Left lung (tissue), 10 donors: ENCODE data around the gene GPC3. TPM values are rescaled to one million over a fixed set of nuclear protein-coding genes. Genes with fewer than 3 reads are reported as not detected.
A peak's percentile ranks its signal among the peaks of the same experiment; 100 is the strongest.

ENCODE experiments used
- ATAC-seq: fragments of 200-7000 bp; cut with Tn5 transposase; one replicate; pipeline ENCODE4 v1.9.1; 2020; ENCODE audit warnings: moderate library complexity
- DNase-seq, 4 donors: peaks; one replicate each; pipeline ENCODE4 v3.0.0-alpha.2; 2013 to 2020
- H3K27ac ChIP-seq, 2 donors: fragments of 200-600 bp; sonication (generic) in 1 of 2; one replicate each; pipeline versions ENCODE4 v1.5.0 to v1.8.0; 2020 to 2021
- H3K27me3 ChIP-seq, 2 donors: fragments of 200-600 bp; sonication (generic) in 1 of 2; one replicate each; pipeline versions ENCODE4 v1.5.0 to v1.8.0; 2020 to 2021
- H3K36me3 ChIP-seq, 2 donors: fragments of 200-600 bp; sonication (generic) in 1 of 2; one replicate each; pipeline versions ENCODE4 v1.5.0 to v1.8.0; 2020 to 2021
- H3K4me1 ChIP-seq, 2 donors: fragments of 200-600 bp; one replicate each; pipeline ENCODE4 v1.8.0; 2021
- H3K4me3 ChIP-seq, 2 donors: fragments of 200-600 bp; sonication (generic) in 1 of 2; one replicate each; pipeline versions ENCODE4 v1.5.0 to v1.8.0; 2020 to 2021; ENCODE audit warnings: mild to moderate bottlenecking in 1 of 2
- H3K9me3 ChIP-seq, 2 donors: fragments of 200-600 bp; sonication (generic) in 1 of 2; one replicate each; pipeline versions ENCODE4 v1.5.0 to v1.8.0; 2020 to 2021
- CTCF ChIP-seq, 2 donors: fragments of 200-600 bp; sonication (generic) in 1 of 2; IDR thresholded peaks; one replicate each; pipeline versions ENCODE4 v1.5.0 to v1.8.0; 2021; ENCODE audit warnings: antibody characterized with exemption in 2 of 2
- intact Hi-C, 2 donors: fragments of 100-400 bp; cut with DNase I; formaldehyde crosslinking; loops; one replicate each; pipeline versions ENCODE4 v1.11.2 to v1.14.2; 2022
- polyA plus RNA-seq, 6 donors: library from polyadenylated mRNA; unstranded; fragments of 120-200 nt; gene quantifications; one replicate each; pipeline ENCODE4 v1.2.1, GENCODE V29; 2013; ENCODE audit not compliant: insufficient read length in 6 of 6
- total RNA-seq, 2 donors: library from RNA; stranded (reverse); fragmentation: NEBNext Ultra II Directional; extraction: Animal tissue kit (Norgen Biotek cat#: 25700); gene quantifications; one replicate each; pipeline ENCODE4 v1.2.1, GENCODE V29; 2021
- donor health status: DM: no; HTN: yes; CAD: no.
- donor health status: DM: no; HTN: no; CAD: no.

The GPC3 gene
- total and polyA plus RNA-seq, 8 donors = 42.1 to 581 (median 448) TPM

- ATAC-seq = peak; percentile 86
These were observed 462.3 kb downstream of the GPC3 start for GRCh38 chrX:133523081-133523487.

GRCh38 chrX:133516686-133517085, 468.7 kb downstream of the GPC3 start:
- ATAC-seq (no peak), DNase-seq (no peak)
- Histone ChIP-seq H3K27me3 (no peaks in the 10 kb centered on the region), H3K4me1 (no peaks in the 10 kb centered on the region), H3K4me3 (no peak overlapping the region), H3K36me3 (no peaks in the 10 kb centered on the region), H3K9me3 (no peaks in the 10 kb centered on the region), H3K27ac (no peak overlapping the region)
- intact Hi-C loops = no loop called here
- TF ChIP-seq CTCF (IDR thresholded peaks at IDR 0.05) = no peak

More at GRCh38 chrX:133523081-133523487, 462.3 kb downstream of the GPC3 start:
- Histone ChIP-seq H3K36me3 (no peaks in the 10 kb centered on the region), H3K4me3 (no peak overlapping the region), H3K9me3 (no peaks in the 10 kb centered on the region), H3K4me1 (no peaks in the 10 kb centered on the region), H3K27me3 (no peaks in the 10 kb centered on the region), H3K27ac (no peak overlapping the region)
- no peak for TF ChIP-seq CTCF (IDR thresholded peaks at IDR 0.05)
- peak in 2 of 4 donors; percentile 43 to 45 for DNase-seq
- intact Hi-C loops = no loop called here

DNA sequence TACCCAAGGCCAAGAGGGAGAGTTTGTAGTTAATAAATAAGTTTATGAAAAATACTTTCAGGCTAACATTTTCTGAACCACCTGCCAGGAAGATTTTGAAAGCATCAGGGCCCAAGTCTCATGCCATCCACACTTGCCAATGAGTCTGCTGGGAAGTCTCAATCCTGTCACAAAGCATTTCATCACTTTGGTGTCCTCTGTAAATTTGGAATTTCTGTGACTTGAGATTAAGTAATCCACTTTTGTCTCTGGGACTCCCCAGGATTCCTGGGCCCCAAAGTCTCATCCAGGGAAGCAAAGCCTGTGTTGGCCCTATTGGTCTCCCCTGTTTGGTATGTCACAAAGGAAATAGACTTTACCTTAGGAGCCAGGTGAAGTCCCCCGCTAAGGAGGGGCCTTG, 470.9 kb downstream of the GPC3 start:
- Histone ChIP-seq H3K9me3 (no peaks in the 10 kb centered on the region), H3K4me3 (no peak overlapping the region), H3K4me1 (no peaks in the 10 kb centered on the region), H3K36me3 (no peaks in the 10 kb centered on the region), H3K27me3 (no peaks in the 10 kb centered on the region), H3K27ac (no peak overlapping the region)
- no peak for DNase-seq
- intact Hi-C loops = no loop called here
- no peak for ATAC-seq
- no peak for TF ChIP-seq CTCF (IDR thresholded peaks at IDR 0.05)

GRCh38 chrX:133513123-133513522, 472.3 kb downstream of the GPC3 start:
- intact Hi-C loops = no loop called here
- no peaks in the 10 kb centered on the region for H3K4me1 ChIP-seq
- H3K27ac ChIP-seq = no peak overlapping the region
- no peaks in the 10 kb centered on the region for H3K27me3 ChIP-seq
- H3K4me3 ChIP-seq = no peak overlapping the region
- TF ChIP-seq CTCF (IDR thresholded peaks at IDR 0.05) = no peak
- H3K9me3 ChIP-seq = no peaks in the 10 kb centered on the region
- DNase-seq = no peak
- ATAC-seq = no peak
- no peaks in the 10 kb centered on the region for H3K36me3 ChIP-seq

GRCh38 chrX:133511041-133511440, 474.4 kb downstream of the GPC3 start:
- intact Hi-C loops = no loop called here
- ATAC-seq (no peak), DNase-seq (no peak)
- no peak for TF ChIP-seq CTCF (IDR thresholded peaks at IDR 0.05)
- H3K27ac ChIP-seq = no peak overlapping the region
- H3K36me3 ChIP-seq = no peaks in the 10 kb centered on the region
- H3K4me1 ChIP-seq = no peaks in the 10 kb centered on the region
- H3K9me3 ChIP-seq = no peaks in the 10 kb centered on the region
- no peaks in the 10 kb centered on the region for H3K27me3 ChIP-seq
- H3K4me3 ChIP-seq = no peak overlapping the region
